ENCODE data around the gene LRG1.
A peak's percentile ranks its signal among the peaks of the same experiment; 100 is the strongest.

The LRG1 gene

DNA sequence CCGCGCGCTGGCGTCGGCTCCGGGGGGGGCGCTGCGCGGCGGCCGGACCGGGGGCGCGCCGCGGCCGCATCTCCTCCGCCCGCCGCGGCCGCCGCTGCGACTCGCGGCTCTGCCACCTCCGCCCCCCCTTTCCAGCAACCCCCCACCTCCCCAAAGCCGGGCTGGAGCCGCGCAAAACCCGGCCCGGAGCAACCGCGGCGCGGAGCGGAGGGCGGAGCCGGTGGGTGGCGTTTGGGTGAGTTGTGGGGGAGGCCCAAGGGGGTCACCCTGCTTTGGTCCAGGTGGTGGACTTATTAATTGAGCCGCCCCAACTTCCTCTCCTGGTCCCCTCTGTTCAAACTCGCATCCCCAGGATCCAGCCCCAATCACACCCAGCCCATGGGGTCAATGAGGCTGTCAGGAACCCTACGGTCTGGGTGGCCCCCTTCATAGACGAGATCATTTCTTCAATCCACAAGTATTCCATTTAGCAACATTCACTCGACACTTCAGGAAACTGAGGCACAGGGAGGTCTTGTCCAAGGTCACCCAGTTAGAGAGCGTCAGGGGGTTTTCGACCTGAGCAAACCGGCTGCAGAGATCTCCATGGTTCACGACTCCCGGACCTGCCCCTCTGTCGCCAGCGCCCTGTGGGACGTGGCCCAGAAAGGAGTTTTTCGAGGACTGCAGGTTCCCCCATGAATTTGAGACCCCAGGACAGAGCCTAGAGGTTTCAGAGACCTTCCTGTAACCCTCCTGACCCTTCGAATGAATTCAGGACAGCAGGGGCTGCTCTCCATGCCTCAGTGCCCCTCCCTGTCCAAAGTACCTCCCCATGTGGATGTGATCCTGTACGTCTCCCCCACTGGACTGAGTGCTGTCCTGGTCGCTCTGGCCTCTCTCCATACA, 42.1 kb upstream of the LRG1 start:
- no peak for DNase-seq (ENCODE audit: low read depth in 1 of 2, low spot score in 1 of 2)
- Histone ChIP-seq H3K27ac (replicated peaks) (no peak overlapping the region), H3K4me3 (replicated peaks; ENCODE audit: insufficient read depth, low read length) (no peak overlapping the region), H3K27me3 (ENCODE audit: insufficient read depth, poor library complexity, severe bottlenecking) (peaks cover 54% of the 10 kb centered on the region)
- TF ChIP-seq, protein P1, sequence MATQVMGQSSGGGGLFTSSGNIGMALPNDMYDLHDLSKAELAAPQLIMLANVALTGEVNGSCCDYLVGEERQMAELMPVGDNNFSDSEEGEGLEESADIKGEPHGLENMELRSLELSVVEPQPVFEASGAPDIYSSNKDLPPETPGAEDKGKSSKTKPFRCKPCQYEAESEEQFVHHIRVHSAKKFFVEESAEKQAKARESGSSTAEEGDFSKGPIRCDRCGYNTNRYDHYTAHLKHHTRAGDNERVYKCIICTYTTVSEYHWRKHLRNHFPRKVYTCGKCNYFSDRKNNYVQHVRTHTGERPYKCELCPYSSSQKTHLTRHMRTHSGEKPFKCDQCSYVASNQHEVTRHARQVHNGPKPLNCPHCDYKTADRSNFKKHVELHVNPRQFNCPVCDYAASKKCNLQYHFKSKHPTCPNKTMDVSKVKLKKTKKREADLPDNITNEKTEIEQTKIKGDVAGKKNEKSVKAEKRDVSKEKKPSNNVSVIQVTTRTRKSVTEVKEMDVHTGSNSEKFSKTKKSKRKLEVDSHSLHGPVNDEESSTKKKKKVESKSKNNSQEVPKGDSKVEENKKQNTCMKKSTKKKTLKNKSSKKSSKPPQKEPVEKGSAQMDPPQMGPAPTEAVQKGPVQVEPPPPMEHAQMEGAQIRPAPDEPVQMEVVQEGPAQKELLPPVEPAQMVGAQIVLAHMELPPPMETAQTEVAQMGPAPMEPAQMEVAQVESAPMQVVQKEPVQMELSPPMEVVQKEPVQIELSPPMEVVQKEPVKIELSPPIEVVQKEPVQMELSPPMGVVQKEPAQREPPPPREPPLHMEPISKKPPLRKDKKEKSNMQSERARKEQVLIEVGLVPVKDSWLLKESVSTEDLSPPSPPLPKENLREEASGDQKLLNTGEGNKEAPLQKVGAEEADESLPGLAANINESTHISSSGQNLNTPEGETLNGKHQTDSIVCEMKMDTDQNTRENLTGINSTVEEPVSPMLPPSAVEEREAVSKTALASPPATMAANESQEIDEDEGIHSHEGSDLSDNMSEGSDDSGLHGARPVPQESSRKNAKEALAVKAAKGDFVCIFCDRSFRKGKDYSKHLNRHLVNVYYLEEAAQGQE (IDR thresholded peaks at IDR 0.05; ENCODE audit: insufficient replicate concordance, low read depth): no peak
- TF ChIP-seq, protein P2, sequence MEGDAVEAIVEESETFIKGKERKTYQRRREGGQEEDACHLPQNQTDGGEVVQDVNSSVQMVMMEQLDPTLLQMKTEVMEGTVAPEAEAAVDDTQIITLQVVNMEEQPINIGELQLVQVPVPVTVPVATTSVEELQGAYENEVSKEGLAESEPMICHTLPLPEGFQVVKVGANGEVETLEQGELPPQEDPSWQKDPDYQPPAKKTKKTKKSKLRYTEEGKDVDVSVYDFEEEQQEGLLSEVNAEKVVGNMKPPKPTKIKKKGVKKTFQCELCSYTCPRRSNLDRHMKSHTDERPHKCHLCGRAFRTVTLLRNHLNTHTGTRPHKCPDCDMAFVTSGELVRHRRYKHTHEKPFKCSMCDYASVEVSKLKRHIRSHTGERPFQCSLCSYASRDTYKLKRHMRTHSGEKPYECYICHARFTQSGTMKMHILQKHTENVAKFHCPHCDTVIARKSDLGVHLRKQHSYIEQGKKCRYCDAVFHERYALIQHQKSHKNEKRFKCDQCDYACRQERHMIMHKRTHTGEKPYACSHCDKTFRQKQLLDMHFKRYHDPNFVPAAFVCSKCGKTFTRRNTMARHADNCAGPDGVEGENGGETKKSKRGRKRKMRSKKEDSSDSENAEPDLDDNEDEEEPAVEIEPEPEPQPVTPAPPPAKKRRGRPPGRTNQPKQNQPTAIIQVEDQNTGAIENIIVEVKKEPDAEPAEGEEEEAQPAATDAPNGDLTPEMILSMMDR (IDR thresholded peaks at IDR 0.05; ENCODE audit: insufficient read depth, low read length): no peak
- TF ChIP-seq POLR2AphosphoS5 (IDR thresholded peaks at IDR 0.05; ENCODE audit: low read depth) (no peak), SPI1 (IDR thresholded peaks at IDR 0.05; ENCODE audit: borderline replicate concordance, low read depth) (no peak), GABPA (IDR thresholded peaks at IDR 0.05; ENCODE audit: low read depth) (no peak)

DNA sequence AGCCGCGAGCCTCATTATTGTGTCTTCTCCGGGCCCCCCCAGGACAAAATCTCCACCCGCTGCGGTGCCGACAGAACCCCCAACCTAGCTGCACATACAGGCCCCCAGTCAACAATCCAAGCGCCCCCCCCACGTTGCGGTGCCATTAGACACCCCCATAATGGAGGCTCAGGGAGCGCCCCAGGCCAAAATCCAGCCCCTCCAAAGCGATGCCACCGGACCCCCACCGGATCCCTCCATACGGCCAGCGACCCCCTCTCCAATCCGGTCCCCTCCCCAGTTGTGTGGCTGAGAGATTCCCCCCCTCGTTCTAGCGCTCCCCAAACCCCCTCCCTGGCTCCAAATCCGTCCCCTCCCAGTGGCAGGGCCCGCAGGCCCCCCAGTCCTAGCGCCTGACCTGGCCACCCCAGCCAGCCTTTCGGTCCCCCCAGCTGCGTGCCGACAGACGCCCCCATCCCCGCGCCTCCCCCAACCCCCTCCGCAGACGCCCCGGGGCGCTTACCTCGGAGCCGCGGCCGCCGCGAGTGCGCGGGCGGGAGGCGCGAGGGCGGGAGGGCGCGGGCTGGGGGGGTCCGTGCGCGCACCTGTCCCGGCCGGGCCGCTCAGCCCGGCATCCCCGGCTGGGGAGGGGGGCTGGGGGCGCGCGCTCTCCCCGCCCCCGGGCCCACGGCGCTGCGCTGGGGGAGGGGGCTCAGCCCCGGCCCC, 41.3 kb upstream of the LRG1 start:
- Histone ChIP-seq H3K4me3 (replicated peaks; ENCODE audit: insufficient read depth, low read length) (peak overlapping the region; percentile 20), H3K27me3 (ENCODE audit: insufficient read depth, poor library complexity, severe bottlenecking) (peaks cover 54% of the 10 kb centered on the region), H3K27ac (replicated peaks) (no peak overlapping the region)
- DNase-seq (ENCODE audit: low read depth in 1 of 2, low spot score in 1 of 2): no peak
- no peak for TF ChIP-seq GABPA (IDR thresholded peaks at IDR 0.05; ENCODE audit: low read depth)
- TF ChIP-seq SPI1 (IDR thresholded peaks at IDR 0.05; ENCODE audit: borderline replicate concordance, low read depth): no peak
- TF ChIP-seq, protein P1 (IDR thresholded peaks at IDR 0.05; ENCODE audit: insufficient replicate concordance, low read depth): no peak
- no peak for TF ChIP-seq POLR2AphosphoS5 (IDR thresholded peaks at IDR 0.05; ENCODE audit: low read depth)
- TF ChIP-seq, protein P2 (IDR thresholded peaks at IDR 0.05; ENCODE audit: insufficient read depth, low read length): no peak

DNA sequence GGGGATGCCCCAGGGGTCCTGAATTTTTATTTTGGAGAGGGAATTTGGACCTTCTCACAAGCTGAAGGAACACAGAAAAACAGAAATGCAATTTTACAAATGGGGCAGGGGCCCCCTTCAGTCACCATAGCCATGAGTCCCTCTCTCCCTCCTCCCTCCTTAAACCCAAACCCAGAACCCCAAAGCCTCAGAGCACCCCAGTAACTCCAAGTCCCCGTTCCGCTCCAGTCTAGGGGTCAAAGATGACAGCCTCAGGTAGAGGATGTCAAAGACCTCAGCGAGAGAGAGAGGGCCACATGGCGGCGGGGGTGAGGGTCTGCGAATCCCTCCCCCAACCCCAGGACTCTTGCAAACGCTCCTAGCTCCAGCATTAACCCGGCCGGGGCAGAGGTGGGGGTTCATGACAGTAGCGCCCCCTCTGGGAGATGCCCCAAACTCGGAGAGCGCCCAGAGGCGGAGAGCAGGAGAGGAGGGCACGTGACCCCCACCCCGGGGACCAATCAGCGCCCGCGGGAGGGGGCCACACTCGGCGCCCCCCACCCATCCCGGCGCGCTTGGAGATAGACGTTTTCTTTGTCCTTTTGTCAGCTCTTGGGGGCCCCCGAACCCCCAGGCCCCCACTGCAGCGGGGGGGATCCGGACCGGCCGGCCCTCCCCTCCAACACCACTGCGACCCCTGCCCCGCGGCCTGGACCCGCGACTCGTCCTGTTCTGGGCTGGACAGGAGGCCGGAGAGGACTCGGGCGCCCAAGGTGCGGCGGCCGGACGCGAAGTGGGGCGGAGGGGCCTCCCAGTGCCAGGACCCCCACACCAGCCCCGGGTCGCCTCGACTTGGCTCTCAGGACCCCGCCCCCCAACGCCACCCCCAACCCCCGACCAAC, 40.4 kb upstream of the LRG1 start:
- H3K27ac ChIP-seq (replicated peaks): no peak overlapping the region
- TF ChIP-seq POLR2AphosphoS5 (IDR thresholded peaks at IDR 0.05; ENCODE audit: low read depth): no peak
- TF ChIP-seq, protein P2 (IDR thresholded peaks at IDR 0.05; ENCODE audit: insufficient read depth, low read length): no peak
- TF ChIP-seq, protein P1 (IDR thresholded peaks at IDR 0.05; ENCODE audit: insufficient replicate concordance, low read depth): no peak
- TF ChIP-seq SPI1 (IDR thresholded peaks at IDR 0.05; ENCODE audit: borderline replicate concordance, low read depth): no peak
- TF ChIP-seq GABPA (IDR thresholded peaks at IDR 0.05; ENCODE audit: low read depth): no peak
- peak overlapping the region; percentile 9; the same call in 1 of the 2 replicates for H3K4me3 ChIP-seq (replicated peaks; ENCODE audit: insufficient read depth, low read length)
- H3K27me3 ChIP-seq (ENCODE audit: insufficient read depth, poor library complexity, severe bottlenecking): peaks cover 50% of the 10 kb centered on the region
- DNase-seq (ENCODE audit: low read depth in 1 of 2, low spot score in 1 of 2): no peak
